NCI-H82 treated with DMSO at 0.1 percent for 48 hours (cell line): ENCODE measurements around the gene CXCL16.

Experiments used
- DNase-seq: peaks from one replicate; lab custom pipeline; 2025; ENCODE audit not compliant: unreplicated experiment; lab: John Stamatoyannopoulos, UW

Gene CXCL16

GRCh38 chr17:4751932-4752331 is 12.2 kb upstream of the CXCL16 start:
- no peak for DNase-seq

DNA sequence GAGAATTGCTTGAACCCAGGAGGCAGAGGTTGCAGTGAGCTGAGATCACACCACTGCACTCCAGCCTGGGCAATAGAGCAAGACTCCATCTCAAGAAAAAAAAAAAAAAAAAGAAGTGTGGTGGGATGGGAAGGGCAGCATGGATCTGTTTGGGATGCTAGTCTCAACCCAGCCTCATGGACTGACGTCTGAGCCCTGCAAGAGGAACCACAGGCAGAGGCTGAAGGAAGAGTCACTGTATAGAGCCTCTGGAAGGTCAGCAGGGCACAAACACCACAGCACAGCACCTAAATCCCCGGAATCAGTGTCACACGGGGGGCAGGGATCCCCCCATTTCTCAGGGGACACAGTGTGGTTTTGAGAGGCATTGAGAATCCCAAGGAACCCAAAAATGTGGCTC is 10.9 kb upstream of the CXCL16 start:
- no peak for DNase-seq

- no peak for DNase-seq
Observed at GRCh38 chr17:4748686-4749085, 9.0 kb upstream of the CXCL16 start.

GRCh38 chr17:4747847-4748246 is 8.1 kb upstream of the CXCL16 start:
- DNase-seq: no peak

GRCh38 chr17:4744999-4745969 is 5.6 kb upstream of the CXCL16 start:
- no peak for DNase-seq

DNA sequence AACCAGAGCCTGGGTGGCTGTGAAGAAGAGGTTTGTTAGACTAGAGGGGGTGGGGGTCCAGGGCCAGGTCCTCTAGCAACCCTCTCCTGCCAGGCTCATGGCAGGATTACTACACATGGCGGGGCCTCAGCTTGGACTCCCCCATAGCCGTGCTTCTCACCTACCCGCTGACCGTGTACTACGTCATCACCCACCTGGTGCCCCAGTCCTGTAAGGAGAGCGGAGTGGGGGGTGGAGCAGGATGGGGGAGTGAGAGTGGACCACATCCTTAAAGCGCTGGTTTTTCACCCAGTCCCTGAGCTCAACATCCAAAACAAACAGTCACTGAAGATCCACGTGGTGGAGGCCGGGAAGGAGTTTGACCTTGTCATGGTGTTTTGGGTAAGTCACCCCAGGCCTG is 4.2 kb upstream of the CXCL16 start:
- no peak for DNase-seq

DNA sequence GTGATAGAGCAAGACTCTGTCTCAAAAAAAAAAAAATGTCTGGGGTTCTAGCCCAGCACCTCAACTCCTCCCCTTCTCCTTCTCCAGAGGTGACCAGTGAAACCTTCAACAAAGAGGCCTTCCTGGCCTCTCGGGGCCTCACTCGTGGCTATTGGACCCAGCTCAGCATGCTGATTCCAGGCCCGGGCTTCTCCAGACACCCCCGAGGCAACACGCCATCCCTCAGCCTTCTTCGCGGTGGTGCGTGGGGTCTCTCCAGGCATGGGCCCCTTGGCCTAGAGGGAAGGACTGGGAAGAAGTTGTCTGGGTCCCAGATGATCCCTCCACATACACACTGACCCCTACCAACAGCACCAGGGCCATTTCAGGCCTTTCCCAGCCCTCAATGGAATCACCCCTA is 3.5 kb upstream of the CXCL16 start:
- no peak for DNase-seq

GRCh38 chr17:4742629-4743028 is 2.9 kb upstream of the CXCL16 start:
- no peak for DNase-seq

GRCh38 chr17:4742133-4742532 is 2.4 kb upstream of the CXCL16 start:
- no peak for DNase-seq

DNA sequence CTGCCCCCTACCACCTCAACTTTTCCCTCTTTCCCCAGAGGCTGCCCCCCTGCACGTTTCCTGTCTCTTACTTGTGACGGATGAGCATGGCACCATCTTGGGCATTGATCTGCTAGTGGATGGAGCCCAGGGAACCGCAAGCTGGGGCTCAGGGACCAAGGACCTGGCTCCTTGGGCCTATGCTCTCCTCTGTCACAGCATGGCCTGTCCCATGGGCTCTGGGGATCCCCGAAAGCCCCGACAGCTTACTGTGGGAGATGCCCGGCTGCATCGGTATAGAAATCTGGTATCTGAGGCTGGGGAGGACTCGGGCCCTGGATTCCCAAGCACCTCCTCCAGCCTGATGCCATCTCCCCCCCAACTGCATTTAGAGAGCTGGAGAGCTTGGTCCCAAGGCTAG is 1.8 kb upstream of the CXCL16 start:
- no peak for DNase-seq

DNA sequence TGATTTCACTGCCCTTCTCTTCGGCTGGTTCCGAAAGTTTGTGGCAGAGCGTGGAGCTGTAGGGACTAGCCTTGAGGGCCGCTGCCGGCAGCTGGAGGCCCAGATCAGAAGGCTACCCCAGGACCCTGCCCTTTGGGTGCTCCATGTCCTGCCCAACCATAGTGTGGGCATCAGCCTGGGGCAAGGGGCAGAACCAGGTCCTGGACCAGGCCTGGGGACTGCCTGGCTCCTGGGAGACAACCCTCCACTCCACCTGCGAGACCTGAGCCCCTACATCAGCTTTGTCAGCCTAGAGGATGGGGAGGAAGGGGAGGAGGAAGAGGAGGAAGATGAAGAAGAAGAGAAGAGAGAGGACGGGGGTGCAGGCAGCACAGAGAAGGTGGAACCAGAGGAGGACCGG is 856 bp upstream of the CXCL16 start:
- DNase-seq: no peak

- DNase-seq: no peak
Observed at GRCh38 chr17:4740025-4740351, 260 bp upstream of the CXCL16 start.

DNA sequence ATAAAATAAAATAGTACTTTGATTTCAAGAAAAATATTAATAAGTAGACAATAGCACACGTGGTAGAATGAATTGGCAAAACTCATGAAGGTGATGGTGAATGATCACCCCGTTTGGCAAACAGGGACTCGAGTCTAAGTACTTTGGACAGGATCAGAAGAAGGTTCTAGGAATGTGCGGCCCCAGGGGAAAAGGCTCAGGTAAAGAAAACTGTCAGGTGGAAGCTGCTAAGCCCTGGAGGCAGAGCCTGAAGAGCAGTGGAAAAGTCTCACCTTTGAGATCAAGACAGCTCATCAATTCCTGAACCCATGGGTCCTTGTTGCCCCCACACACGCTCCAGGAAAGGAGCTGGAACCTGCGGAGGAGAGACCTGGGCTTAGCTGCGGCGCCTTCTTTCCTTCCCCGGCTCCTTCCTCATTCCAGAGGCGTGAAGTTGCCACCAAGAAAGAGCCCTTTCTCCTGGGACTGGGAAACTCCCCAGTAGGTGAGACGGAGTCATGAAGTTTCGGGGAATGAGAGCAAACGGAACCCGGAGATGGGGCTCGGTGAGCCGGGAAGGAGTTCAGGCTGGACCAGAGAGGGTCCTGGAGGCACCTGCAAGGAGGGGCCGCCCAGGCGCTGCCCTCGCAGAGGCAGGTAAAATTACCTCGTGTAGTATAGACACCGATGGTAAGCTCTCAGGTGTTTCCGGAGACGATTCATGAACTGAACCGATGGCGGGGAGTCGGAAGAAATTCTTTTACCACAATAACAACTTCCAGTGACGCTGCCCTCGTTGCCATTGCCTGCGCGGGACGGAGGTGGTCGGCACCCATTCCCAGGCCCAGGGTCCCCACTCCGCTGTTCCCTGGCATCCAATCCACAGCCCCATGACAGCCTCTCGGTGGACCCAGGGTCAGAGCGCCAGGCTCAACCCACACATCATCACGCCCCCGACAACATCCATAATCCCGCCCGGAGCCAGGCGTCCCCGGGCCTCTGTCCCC is 1.3 kb downstream of the CXCL16 start:
- DNase-seq: no peak

- no peak for DNase-seq
Observed at GRCh38 chr17:4735876-4736651, 3.7 kb downstream of the CXCL16 start.

GRCh38 chr17:4734857-4735475 is 4.8 kb downstream of the CXCL16 start:
- DNase-seq: no peak

DNA sequence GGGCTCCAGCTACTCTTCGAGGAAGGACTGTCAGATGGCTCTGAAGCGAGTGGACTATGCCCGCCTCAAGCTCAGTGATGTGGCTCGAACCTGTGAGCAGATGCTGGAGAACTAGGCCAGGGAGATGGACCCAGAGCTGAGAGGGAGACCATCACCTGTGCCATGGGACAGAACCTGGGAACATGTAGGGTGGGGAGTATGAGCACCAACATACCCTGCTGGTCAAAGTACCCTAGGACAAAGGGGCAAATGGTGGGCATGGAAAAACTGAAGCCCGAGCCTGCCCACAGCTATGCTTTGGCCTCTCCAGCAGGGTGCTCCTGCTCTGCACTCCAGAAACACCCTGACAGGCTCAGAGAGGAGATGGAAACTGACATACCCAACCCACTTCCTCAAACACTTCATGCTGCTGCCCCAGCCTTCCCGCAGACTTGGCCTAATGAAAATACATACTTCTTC is 6.6 kb downstream of the CXCL16 start:
- DNase-seq: no peak

- DNase-seq: no peak
Observed at GRCh38 chr17:4728124-4728523, 11.6 kb downstream of the CXCL16 start.

DNA sequence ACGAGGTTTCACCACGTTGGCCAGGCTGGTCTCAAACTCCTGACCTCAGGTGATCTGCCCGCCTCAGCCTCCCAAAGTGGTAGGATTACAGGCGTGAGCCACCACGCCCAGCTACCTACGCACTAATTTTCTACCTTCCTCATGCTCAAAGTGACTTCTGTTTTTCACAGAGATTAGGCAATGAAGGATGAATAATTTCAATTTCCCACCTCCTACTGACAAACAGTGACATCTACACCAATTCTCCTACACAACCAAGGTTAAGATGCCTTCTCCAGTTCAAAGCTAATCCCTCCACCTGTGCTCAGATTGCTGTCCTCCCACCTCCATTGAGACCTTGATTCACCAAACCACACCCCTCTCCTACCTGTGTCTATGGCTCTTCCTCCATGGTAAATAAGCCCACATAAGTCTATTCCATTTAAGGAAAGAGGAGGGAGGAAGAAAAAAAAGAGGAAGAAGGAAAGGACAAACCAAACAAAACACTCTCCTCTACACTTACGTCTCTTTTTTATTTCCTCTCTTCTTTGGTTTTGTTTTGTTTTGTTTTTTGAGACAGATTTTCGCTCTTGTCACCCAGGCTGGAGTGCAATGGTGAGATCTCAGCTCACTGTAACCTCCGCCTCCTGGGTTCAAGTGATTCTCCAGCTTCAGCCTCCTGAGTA is 13.9 kb downstream of the CXCL16 start:
- DNase-seq: no peak

GRCh38 chr17:4724650-4725049 is 15.1 kb downstream of the CXCL16 start:
- no peak for DNase-seq

DNA sequence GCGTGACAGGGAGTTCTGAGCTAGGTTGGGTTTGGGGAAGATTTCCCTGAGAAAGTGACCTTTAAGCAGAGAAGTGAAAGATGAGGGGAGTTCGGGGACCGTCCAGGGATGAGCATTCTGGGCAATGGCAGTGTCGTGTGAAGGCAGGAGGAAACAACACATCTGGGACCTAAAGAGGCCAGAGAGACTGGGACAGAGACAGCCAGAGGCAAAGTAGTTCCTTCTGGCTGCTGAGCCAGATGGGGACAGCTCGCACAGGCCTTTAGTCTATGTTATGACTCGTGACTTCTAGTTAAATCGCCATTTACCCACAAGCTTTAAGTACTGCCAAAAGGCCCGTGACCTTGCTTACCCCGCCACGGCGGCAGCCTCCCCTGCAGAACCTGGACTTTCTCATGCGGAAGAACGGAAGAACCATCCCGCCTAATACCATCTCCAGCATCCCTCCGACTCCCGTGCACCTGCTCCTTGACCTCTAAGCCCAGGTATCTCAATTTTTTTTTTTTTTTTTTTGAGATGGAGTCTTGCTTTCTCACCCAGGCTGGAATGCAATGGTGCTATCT is 17.0 kb downstream of the CXCL16 start:
- no peak for DNase-seq
